Adrenal gland (tissue), 5 donors: ENCODE measurements around the gene DAGLB.

ENCODE experiments used
- POLR2A ChIP-seq, 2 donors: fragments of 450-650 bp; IDR thresholded peaks; one replicate each; pipeline ENCODE4 v1.6.1; 2017; ENCODE audit warnings: antibody characterized with exemption in 2 of 2, mild to moderate bottlenecking in 2 of 2, moderate library complexity in 1 of 2
- TF ChIP-seq, protein P1 (sequence below), 6 experiments: fragments of 450-650 bp in 4 of 6; fragments of 200-600 bp in 2 of 6; sonication (generic) in 1 of 6; IDR thresholded peaks; 1 replicate in 5 of 6; 2 replicates in 1 of 6; pipeline versions ENCODE4 v1.5.1 to v1.8.0; 2016 to 2021; ENCODE audit warnings: antibody characterized with exemption in 6 of 6, mild to moderate bottlenecking in 2 of 6, moderate library complexity in 1 of 6
- donor health status: DM: no; HTN: no; CAD: no.

DNA sequence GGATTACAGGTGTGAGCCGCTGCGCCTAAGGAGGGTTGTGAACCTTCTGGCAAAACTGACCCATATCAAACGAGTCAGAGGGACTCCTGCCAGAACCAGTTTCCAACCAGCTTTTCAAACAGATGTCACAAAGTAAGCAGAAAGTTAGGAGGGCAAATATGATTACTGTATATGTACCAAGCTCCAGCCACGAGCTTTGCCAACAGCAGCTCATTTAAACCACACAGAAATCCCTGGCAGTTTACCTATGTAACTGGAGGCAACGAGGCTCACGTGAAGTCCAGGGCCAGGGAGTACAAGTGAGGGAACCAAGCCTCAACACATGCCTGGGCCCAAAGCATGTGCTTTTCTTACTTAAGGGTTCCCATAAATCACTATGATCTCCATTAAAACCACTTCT, 12.5 kb upstream of the DAGLB start:
- TF ChIP-seq, protein P1, sequence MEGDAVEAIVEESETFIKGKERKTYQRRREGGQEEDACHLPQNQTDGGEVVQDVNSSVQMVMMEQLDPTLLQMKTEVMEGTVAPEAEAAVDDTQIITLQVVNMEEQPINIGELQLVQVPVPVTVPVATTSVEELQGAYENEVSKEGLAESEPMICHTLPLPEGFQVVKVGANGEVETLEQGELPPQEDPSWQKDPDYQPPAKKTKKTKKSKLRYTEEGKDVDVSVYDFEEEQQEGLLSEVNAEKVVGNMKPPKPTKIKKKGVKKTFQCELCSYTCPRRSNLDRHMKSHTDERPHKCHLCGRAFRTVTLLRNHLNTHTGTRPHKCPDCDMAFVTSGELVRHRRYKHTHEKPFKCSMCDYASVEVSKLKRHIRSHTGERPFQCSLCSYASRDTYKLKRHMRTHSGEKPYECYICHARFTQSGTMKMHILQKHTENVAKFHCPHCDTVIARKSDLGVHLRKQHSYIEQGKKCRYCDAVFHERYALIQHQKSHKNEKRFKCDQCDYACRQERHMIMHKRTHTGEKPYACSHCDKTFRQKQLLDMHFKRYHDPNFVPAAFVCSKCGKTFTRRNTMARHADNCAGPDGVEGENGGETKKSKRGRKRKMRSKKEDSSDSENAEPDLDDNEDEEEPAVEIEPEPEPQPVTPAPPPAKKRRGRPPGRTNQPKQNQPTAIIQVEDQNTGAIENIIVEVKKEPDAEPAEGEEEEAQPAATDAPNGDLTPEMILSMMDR (IDR thresholded peaks at IDR 0.05), result no peak
- no peak for TF ChIP-seq POLR2A (IDR thresholded peaks at IDR 0.05)
